ENCODE results near the gene AQP3.

DNA sequence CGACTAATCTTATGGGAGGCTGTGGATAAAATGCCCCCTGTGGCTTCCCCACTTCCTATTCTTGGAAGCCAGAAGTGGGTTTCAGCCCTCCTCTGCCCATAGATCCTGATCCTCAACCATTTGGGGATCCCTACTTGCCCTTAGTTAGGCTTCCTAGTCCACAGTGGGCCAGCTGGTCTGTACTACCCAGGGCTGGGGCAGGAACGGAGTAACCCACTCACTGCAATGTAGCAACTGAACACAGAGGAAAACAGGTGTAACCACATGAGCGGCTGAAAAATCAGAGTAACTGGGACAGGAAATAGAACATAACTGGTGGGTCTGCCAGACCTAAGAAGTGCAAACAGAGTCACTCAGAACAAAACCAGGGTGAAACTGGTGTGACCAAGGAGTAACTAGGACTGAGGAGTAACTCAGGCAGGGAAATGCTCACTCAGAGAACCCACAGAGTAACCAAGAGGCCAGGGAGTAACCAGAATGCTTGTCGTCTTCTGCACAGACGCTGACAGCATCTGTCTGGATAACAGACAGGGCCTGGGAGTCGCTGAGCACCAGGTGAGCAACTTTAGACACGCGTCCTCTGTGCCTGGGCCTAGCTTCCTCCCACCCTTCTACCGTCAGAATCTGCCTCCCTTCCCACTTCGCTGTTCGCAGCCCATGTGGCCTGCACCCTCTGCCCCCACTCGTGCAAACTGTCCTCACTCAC lies 1.0 kb downstream of the AQP3 start:
- no peak for TF ChIP-seq SUZ12 (IDR thresholded peaks at IDR 0.05)
- no peak for TF ChIP-seq CTBP1 (IDR thresholded peaks at IDR 0.05; ENCODE audit: borderline replicate concordance)
- TF ChIP-seq, protein P1, sequence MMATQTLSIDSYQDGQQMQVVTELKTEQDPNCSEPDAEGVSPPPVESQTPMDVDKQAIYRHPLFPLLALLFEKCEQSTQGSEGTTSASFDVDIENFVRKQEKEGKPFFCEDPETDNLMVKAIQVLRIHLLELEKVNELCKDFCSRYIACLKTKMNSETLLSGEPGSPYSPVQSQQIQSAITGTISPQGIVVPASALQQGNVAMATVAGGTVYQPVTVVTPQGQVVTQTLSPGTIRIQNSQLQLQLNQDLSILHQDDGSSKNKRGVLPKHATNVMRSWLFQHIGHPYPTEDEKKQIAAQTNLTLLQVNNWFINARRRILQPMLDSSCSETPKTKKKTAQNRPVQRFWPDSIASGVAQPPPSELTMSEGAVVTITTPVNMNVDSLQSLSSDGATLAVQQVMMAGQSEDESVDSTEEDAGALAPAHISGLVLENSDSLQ (IDR thresholded peaks at IDR 0.05): no peak
- no peak for TF ChIP-seq FOXK2 (IDR thresholded peaks at IDR 0.05)
- no peak for TF ChIP-seq HDGF (IDR thresholded peaks at IDR 0.05; ENCODE audit: borderline replicate concordance)
- TF ChIP-seq SP1 (IDR thresholded peaks at IDR 0.05): no peak
- TF ChIP-seq FOXA1 (IDR thresholded peaks at IDR 0.05): no peak
- TF ChIP-seq L3MBTL2 (conservative IDR thresholded peaks at IDR 0.05): no peak
- TF ChIP-seq BHLHE40 (IDR thresholded peaks at IDR 0.05; ENCODE audit: borderline replicate concordance): no peak
- no peak for TF ChIP-seq FOXM1 (IDR thresholded peaks at IDR 0.05; ENCODE audit: borderline replicate concordance)
